T-helper 2 cell (primary cell): ENCODE results near the gene VSIG4.
"Not testable (repeated sequence)": the region's sequence is repeated elsewhere in the genome, so short reads cannot be mapped to it uniquely, and the experiment has no call there.

Experiments used
- DNase-seq, 5 experiments: peaks; one replicate each; pipeline versions ENCODE4 v3.0.0 to v3.0.0-alpha.2; 2012 to 2022
- total RNA-seq, 2 donors: gene quantifications; one replicate each; lab custom pipeline; 2026; lab: John Stamatoyannopoulos, UW

Gene VSIG4
- 0 reads per million in 2 donors for total RNA-seq

GRCh38 chrX:66039944-66040343, at the start of gene VSIG4:
VSIG4 (minus strand) TSS chrX:66040080; CDS start chrX:66039998, 82 bp downstream.
- DNase-seq: no peak

GRCh38 chrX:66076801-66077200, 36.9 kb upstream of the VSIG4 start:
- no peak for DNase-seq

- peak in 2 of 5 experiments; percentile 29 to 78 for DNase-seq
Measured at GRCh38 chrX:66074920-66075879, 35.3 kb upstream of the VSIG4 start.

- no peak for DNase-seq
Measured at GRCh38 chrX:66071126-66071525, 31.2 kb upstream of the VSIG4 start.

GRCh38 chrX:66064261-66064660, 24.4 kb upstream of the VSIG4 start:
- DNase-seq: no peak

GRCh38 chrX:66057019-66057418, 17.1 kb upstream of the VSIG4 start:
- DNase-seq: not testable (repeated sequence)

- DNase-seq: no peak
Measured at GRCh38 chrX:66054978-66055377, 15.1 kb upstream of the VSIG4 start.

GRCh38 chrX:66053414-66053813, 13.5 kb upstream of the VSIG4 start:
- no peak for DNase-seq

GRCh38 chrX:66051980-66052379, 12.1 kb upstream of the VSIG4 start:
- DNase-seq: no peak

GRCh38 chrX:66050140-66050569, 10.3 kb upstream of the VSIG4 start:
- DNase-seq: no peak

- no peak for DNase-seq
Measured at GRCh38 chrX:66049056-66049455, 9.2 kb upstream of the VSIG4 start.

GRCh38 chrX:66046612-66047235, 6.8 kb upstream of the VSIG4 start:
- peak in 2 of 5 experiments; percentile 16 to 78 for DNase-seq

GRCh38 chrX:66045894-66046293, 6.0 kb upstream of the VSIG4 start:
- no peak for DNase-seq

- no peak for DNase-seq
Measured at GRCh38 chrX:66043584-66043983, 3.7 kb upstream of the VSIG4 start.

- DNase-seq: no peak
Measured at GRCh38 chrX:66042307-66043077, 2.6 kb upstream of the VSIG4 start.

GRCh38 chrX:66038115-66038514, 1.8 kb downstream of the VSIG4 start:
- no peak for DNase-seq

GRCh38 chrX:66036231-66036630, 3.6 kb downstream of the VSIG4 start:
- DNase-seq: no peak

- DNase-seq: no peak
Measured at GRCh38 chrX:66035667-66036066, 4.2 kb downstream of the VSIG4 start.

- DNase-seq: peak in 1 of 5 experiments; percentile 41
Measured at GRCh38 chrX:66030505-66031317, 9.2 kb downstream of the VSIG4 start.

GRCh38 chrX:66028936-66029335, 10.9 kb downstream of the VSIG4 start:
- no peak for DNase-seq

- no peak for DNase-seq
Measured at GRCh38 chrX:66024570-66024969, 15.3 kb downstream of the VSIG4 start.

GRCh38 chrX:66024092-66024467, 15.8 kb downstream of the VSIG4 start:
- no peak for DNase-seq
